ENCODE data around the gene PDE6G.

GRCh38 chr17:81687770-81688541, 31.6 kb upstream of the PDE6G start:
- no peak for TF ChIP-seq EP300 (IDR thresholded peaks at IDR 0.05)
- TF ChIP-seq CTCF (IDR thresholded peaks at IDR 0.05): no peak
- TF ChIP-seq POLR2AphosphoS5 (IDR thresholded peaks at IDR 0.05): no peak

All from suprapubic skin (tissue), 4 donors.